K562 (cell line): ENCODE measurements around the gene PBRM1. TPM values are rescaled to one million over a fixed set of nuclear protein-coding genes. Genes with fewer than 3 reads are reported as not detected.

Experiments
- ATAC-seq: fragments of 200-7000 bp; cut with Tn5 transposase; 3 replicates; pipeline ENCODE4 v1.9.1; 2020; ENCODE audit warnings: moderate library complexity
- BruUV-seq: library from RNA; stranded (reverse); fragments of 400-500 nt; replicated peaks from 2 replicates; lab custom pipeline; 2021; lab: Mats Ljungman, UMichigan
- CTCF ChIA-PET: fragments of 300-600 bp; formaldehyde crosslinking; extraction: SDS; loops from one replicate; lab custom pipeline; 2021; ENCODE audit warnings: low intra/inter-chr PET ratio; lab: Yijun Ruan, JAX
- POLR2A ChIA-PET: fragments of 300-600, 350-650 bp; sonication (Branson Sonifier 250); formaldehyde crosslinking; extraction: SDS; loops from one replicate; lab custom pipeline; 2021; ENCODE audit warnings: antibody characterized with exemption, inconsistent platforms; lab: Yijun Ruan, JAX
- DNase-seq, 4 experiments: peaks; one replicate each; pipeline versions ENCODE4 v3.0.0 to v3.0.0-alpha.2; 2011 to 2018; ENCODE audit warnings: low spot score in 3 of 4, mixed read lengths in 3 of 4; ENCODE audit errors: extremely low read depth in 1 of 4
- FAIRE-seq: peaks from 2 replicates; lab custom pipeline; 2011; peaks lifted over from hg19 to GRCh38; lab: Jason Lieb, UNC
- H2AFZ ChIP-seq: 2 replicates; pipeline ENCODE4 v1.6.0; 2011; ENCODE audit warnings: low read depth, low read length, control low read depth, inconsistent platforms
- H3K27ac ChIP-seq: fragments of 200-600 bp; 3 replicates; pipeline ENCODE4 v1.8.0; 2011; ENCODE audit warnings: low read depth, mild to moderate bottlenecking, control low read depth, inconsistent platforms, low read length, moderate library complexity, mixed read lengths; ENCODE audit errors: extremely low read depth
- H3K27me3 ChIP-seq, 2 experiments: fragments of 300-600 bp in 1 of 2; 2 replicates in 1 of 2; 3 replicates in 1 of 2; pipeline versions ENCODE4 v1.6.0 to v1.8.0; 2011; ENCODE audit warnings: inconsistent platforms in 2 of 2, low read length in 2 of 2, mild to moderate bottlenecking in 1 of 2, mixed read lengths in 1 of 2, moderate library complexity in 1 of 2; ENCODE audit not compliant: control insufficient read depth in 2 of 2, insufficient read depth in 2 of 2
- H3K36me3 ChIP-seq: fragments of 300-600 bp; 3 replicates; pipeline ENCODE4 v1.8.0; 2011; ENCODE audit warnings: mild to moderate bottlenecking, low read length, inconsistent platforms; ENCODE audit not compliant: control insufficient read depth, insufficient read depth
- H3K4me1 ChIP-seq, 2 experiments: fragments of 200-600 bp in 1 of 2; replicated peaks in 1 of 2; 2 replicates in 1 of 2; 3 replicates in 1 of 2; pipeline versions ENCODE4 v1.5.1 to v1.8.0; 2011; ENCODE audit warnings: inconsistent platforms in 2 of 2, low read length in 2 of 2, mild to moderate bottlenecking in 1 of 2, mixed read lengths in 1 of 2, moderate library complexity in 1 of 2; ENCODE audit not compliant: control insufficient read depth in 2 of 2, insufficient read depth in 2 of 2
- H3K4me2 ChIP-seq: 2 replicates; pipeline ENCODE4 v1.6.1; 2011; ENCODE audit warnings: low read length, control low read depth, inconsistent platforms, mixed read lengths; ENCODE audit not compliant: insufficient read depth
- H3K4me3 ChIP-seq: fragments of 200-600 bp; sonication (generic), shearing (Covaris generic); 2 replicates; pipeline ENCODE4 v1.5.1; 2016; ENCODE audit warnings: control low read depth, inconsistent platforms
- H3K79me2 ChIP-seq: fragments of 200-600 bp; 3 replicates; pipeline ENCODE4 v1.8.0; 2011; ENCODE audit warnings: low read length, inconsistent platforms; ENCODE audit not compliant: control insufficient read depth, insufficient read depth
- H3K9ac ChIP-seq, 2 experiments: 2 replicates each; pipeline versions ENCODE4 v1.6.0 to v1.6.1; 2011; ENCODE audit warnings: low read depth in 2 of 2, low read length in 2 of 2, control low read depth in 1 of 2, inconsistent platforms in 1 of 2, mild to moderate bottlenecking in 1 of 2, mixed read lengths in 1 of 2; ENCODE audit not compliant: insufficient read depth in 1 of 2
- H3K9me1 ChIP-seq: one replicate; pipeline ENCODE4 v1.6.0; 2011; ENCODE audit warnings: inconsistent platforms, mild to moderate bottlenecking, low read length, moderate library complexity; ENCODE audit not compliant: control insufficient read depth, insufficient read depth
- H3K9me3 ChIP-seq: replicated peaks from 2 replicates; pipeline ENCODE4 v1.5.1; 2011; ENCODE audit warnings: low read depth, low read length, inconsistent platforms; ENCODE audit not compliant: control insufficient read depth, insufficient read depth
- H4K20me1 ChIP-seq: replicated peaks from 2 replicates; pipeline ENCODE4 v1.6.1; 2011; ENCODE audit warnings: low read length, inconsistent platforms, mixed read lengths; ENCODE audit not compliant: control insufficient read depth, insufficient read depth
- CCAR2 ChIP-seq: fragments of 200-400 bp; formaldehyde crosslinking; IDR thresholded peaks from 2 replicates; pipeline ENCODE4 v1.6.1; 2017; ENCODE audit warnings: mild to moderate bottlenecking, low read depth, low read length
- CREBBP ChIP-seq: IDR thresholded peaks from one replicate; pipeline ENCODE4 v1.6.1; 2012; ENCODE audit warnings: low read depth, mild to moderate bottlenecking, control low read depth, inconsistent platforms, low read length
- MCM2 ChIP-seq: fragments of 450-650 bp; IDR thresholded peaks from 2 replicates; pipeline ENCODE4 v1.6.1; 2017; ENCODE audit warnings: low read depth, mild to moderate bottlenecking
- SNIP1 ChIP-seq: fragments of 450-650 bp; IDR thresholded peaks from 2 replicates; pipeline ENCODE4 v1.7.1; 2017; ENCODE audit warnings: low read depth, mild to moderate bottlenecking
- TEAD4 ChIP-seq, 2 experiments: sonication (generic) in 1 of 2; formaldehyde crosslinking in 1 of 2; IDR thresholded peaks; 2 replicates each; pipeline versions ENCODE4 v1.6.1 to v1.8.0; 2012 to 2022; ENCODE audit warnings: borderline replicate concordance in 1 of 2, inconsistent platforms in 1 of 2, low read length in 1 of 2, mild to moderate bottlenecking in 1 of 2, missing genetic modification reagents in 1 of 2
- TGIF2 ChIP-seq: sonication (generic); formaldehyde crosslinking; IDR thresholded peaks from 2 replicates; pipeline ENCODE4 v1.8.1; 2022; ENCODE audit warnings: mild to moderate bottlenecking, missing genetic modification reagents, moderate library complexity
- ZNF175 ChIP-seq: fragments of 200-800 bp; sonication (Bioruptor generic); IDR thresholded peaks from 2 replicates; pipeline ENCODE4 v1.6.1; 2016; ENCODE audit warnings: low read depth, mild to moderate bottlenecking, missing genetic modification characterization, missing compliant biosample characterization
- WGBS: fragments of 100-300 bp; shearing (Covaris generic); methylation state at CpG from one replicate; pipeline ENCODE4 v1.1.6; 2016; ENCODE audit warnings: low coverage, mixed read lengths; ENCODE audit not compliant: insufficient coverage; ENCODE audit errors: missing lambda C conversion rate; 5-methylcytosine and 5-hydroxymethylcytosine counted together
- in situ Hi-C: fragments of 300-500 bp; cut with MboI; formaldehyde crosslinking; loops from 4 replicates; pipeline ENCODE4 v1.15.0; 2018; ENCODE audit warnings: inconsistent platforms, mixed read lengths
- intact Hi-C: fragments of 100-400 bp; cut with micrococcal nuclease; formaldehyde crosslinking; loops from 2 replicates; pipeline ENCODE4 v1.14.2; 2022
- polyA plus RNA-seq, 8 experiments: library from polyadenylated mRNA; depleted of rRNA in 4 of 8; stranded (reverse) in 5 of 8; unstranded in 3 of 8; fragments of >200 nt; fragmentation: Nextera tagmentation in 2 of 8; fragmentation: Illumina TruSeq in 1 of 8; extraction: Ambion mirVana in 2 of 8; extraction: Trizol in 1 of 8; gene quantifications; 2 replicates each; pipeline versions ENCODE4 v1.2.1 to v1.2.3, GENCODE V29; 2011 to 2014; ENCODE audit warnings: inconsistent platforms in 1 of 8, missing spikeins in 1 of 8
- total RNA-seq, 7 experiments: library from RNA; depleted of rRNA in 6 of 7; stranded (reverse); fragments of >200 nt in 6 of 7; fragmentation: Illumina TruSeq in 2 of 7; extraction: Trizol in 2 of 7; gene quantifications; 2 replicates each; pipeline versions ENCODE4 v1.2.1 to v1.2.3, GENCODE V29; 2011 to 2021; ENCODE audit warnings: low replicate concordance in 1 of 7
- TF ChIP-seq, protein P1 (sequence below): sonication (generic); formaldehyde crosslinking; IDR thresholded peaks from 2 replicates; pipeline ENCODE4 v1.8.0; 2022; ENCODE audit warnings: missing genetic modification reagents, mild to moderate bottlenecking, borderline replicate concordance
- TF ChIP-seq, protein P2 (sequence below): fragments of 450-650 bp; formaldehyde crosslinking; IDR thresholded peaks from 2 replicates; pipeline ENCODE4 v1.4.0; 2022; ENCODE audit warnings: missing genetic modification characterization
- TF ChIP-seq, protein P3 (sequence below): fragments of 250-450 bp; sonication (Bioruptor Pico); IDR thresholded peaks from 2 replicates; pipeline ENCODE4 v1.5.1; 2021; ENCODE audit warnings: mild to moderate bottlenecking
- TF ChIP-seq, protein P4 (sequence below): fragments of 250-450 bp; sonication (Bioruptor Pico); IDR thresholded peaks from 2 replicates; pipeline ENCODE4 v1.4.0; 2020; ENCODE audit warnings: borderline replicate concordance
- TF ChIP-seq, protein P5 (sequence below): sonication (generic); formaldehyde crosslinking; IDR thresholded peaks from 2 replicates; pipeline ENCODE4 v1.8.1; 2023; ENCODE audit warnings: missing genetic modification reagents, mild to moderate bottlenecking, borderline replicate concordance

PBRM1 gene
- total and polyA plus RNA-seq, 9 of the 15 experiments (the other 6 are each of a cell fraction or from before 2014, with no cell fraction given), result 3.9 to 31.8 (median 19.0) TPM

DNA sequence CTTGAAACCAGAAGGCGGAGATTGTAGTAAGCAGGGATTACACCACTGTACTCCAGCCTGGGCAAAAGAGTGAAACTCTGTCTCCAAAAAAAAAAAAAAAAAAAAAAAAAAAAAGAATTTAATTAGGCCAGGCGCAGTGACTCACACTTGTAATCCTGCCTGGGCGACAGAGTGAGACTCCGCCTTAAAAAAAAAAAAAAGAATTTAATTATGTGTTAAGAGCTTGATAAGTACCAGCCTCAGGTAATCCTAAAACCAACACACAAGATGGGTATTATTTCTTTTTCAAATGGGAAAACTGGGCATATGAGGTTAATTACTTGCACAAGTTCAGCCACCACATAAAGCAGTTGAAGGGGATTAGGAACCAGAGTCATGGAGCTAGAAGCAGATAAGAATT, 49.0 kb downstream of the PBRM1 start:
- FAIRE-seq, result no peak
- Histone ChIP-seq H3K9ac (no peak overlapping the region), H2AFZ (no peak overlapping the region), H3K79me2 (no peaks in the 10 kb centered on the region), H3K36me3 (peaks cover 25% of the 10 kb centered on the region; the same call in 2 of the 3 replicates), H3K4me2 (no peak overlapping the region), H3K9me1 (no peaks in the 10 kb centered on the region), H4K20me1 (no peaks in the 10 kb centered on the region), H3K4me3 (no peak overlapping the region), H3K27me3 (no peaks in the 10 kb centered on the region), H3K9me3 (no peaks in the 10 kb centered on the region), H3K4me1 (no peaks in the 10 kb centered on the region), H3K27ac (no peak overlapping the region)
- CTCF ChIA-PET, result no interaction called here
- in situ Hi-C loops, result no loop called here
- POLR2A ChIA-PET, result interaction anchor here (0.7 to 1.3 kb wide), 3 partner anchors 8 to 410 kb away, joined by 3 to 4 read pairs (median 4); no protein-coding TSS in a partner anchor
- no peak for ATAC-seq
- DNase-seq, result no peak
- WGBS, result 49% methylated on average over 3 of the region's 4 CpGs
- no TSS peak for BruUV-seq
- intact Hi-C loops, result no loop called here
- TF ChIP-seq, protein P1, sequence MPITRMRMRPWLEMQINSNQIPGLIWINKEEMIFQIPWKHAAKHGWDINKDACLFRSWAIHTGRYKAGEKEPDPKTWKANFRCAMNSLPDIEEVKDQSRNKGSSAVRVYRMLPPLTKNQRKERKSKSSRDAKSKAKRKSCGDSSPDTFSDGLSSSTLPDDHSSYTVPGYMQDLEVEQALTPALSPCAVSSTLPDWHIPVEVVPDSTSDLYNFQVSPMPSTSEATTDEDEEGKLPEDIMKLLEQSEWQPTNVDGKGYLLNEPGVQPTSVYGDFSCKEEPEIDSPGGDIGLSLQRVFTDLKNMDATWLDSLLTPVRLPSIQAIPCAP (CRISPR knock-in tag), result no peak
- TF ChIP-seq, protein P2, sequence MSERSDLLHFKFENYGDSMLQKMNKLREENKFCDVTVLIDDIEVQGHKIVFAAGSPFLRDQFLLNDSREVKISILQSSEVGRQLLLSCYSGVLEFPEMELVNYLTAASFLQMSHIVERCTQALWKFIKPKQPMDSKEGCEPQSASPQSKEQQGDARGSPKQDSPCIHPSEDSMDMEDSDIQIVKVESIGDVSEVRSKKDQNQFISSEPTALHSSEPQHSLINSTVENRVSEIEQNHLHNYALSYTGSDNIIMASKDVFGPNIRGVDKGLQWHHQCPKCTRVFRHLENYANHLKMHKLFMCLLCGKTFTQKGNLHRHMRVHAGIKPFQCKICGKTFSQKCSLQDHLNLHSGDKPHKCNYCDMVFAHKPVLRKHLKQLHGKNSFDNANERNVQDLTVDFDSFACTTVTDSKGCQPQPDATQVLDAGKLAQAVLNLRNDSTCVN (CRISPR knock-in tag), result no peak
- TF ChIP-seq CCAR2 (no peak), CREBBP (no peak), ZNF175 (CRISPR knock-in tag) (no peak), SNIP1 (no peak), MCM2 (no peak), TEAD4 (IDR thresholded peaks at IDR 0.05; ENCODE audit: low read length) (no peak), TEAD4 (CRISPR knock-in tag; IDR thresholded peaks at IDR 0.05; ENCODE audit: borderline replicate concordance) (no peak), TGIF2 (CRISPR knock-in tag) (no peak)
- TF ChIP-seq, protein P3, sequence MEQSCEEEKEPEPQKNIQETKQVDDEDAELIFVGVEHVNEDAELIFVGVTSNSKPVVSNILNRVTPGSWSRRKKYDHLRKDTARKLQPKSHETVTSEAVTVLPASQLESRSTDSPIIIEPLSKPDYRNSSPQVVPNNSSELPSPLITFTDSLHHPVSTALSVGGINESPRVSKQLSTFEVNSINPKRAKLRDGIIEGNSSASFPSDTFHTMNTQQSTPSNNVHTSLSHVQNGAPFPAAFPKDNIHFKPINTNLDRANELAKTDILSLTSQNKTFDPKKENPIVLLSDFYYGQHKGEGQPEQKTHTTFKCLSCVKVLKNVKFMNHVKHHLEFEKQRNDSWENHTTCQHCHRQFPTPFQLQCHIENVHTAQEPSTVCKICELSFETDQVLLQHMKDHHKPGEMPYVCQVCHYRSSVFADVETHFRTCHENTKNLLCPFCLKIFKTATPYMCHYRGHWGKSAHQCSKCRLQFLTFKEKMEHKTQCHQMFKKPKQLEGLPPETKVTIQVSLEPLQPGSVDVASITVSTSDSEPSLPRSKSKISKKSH (CRISPR knock-in tag), result no peak
- TF ChIP-seq, protein P4, sequence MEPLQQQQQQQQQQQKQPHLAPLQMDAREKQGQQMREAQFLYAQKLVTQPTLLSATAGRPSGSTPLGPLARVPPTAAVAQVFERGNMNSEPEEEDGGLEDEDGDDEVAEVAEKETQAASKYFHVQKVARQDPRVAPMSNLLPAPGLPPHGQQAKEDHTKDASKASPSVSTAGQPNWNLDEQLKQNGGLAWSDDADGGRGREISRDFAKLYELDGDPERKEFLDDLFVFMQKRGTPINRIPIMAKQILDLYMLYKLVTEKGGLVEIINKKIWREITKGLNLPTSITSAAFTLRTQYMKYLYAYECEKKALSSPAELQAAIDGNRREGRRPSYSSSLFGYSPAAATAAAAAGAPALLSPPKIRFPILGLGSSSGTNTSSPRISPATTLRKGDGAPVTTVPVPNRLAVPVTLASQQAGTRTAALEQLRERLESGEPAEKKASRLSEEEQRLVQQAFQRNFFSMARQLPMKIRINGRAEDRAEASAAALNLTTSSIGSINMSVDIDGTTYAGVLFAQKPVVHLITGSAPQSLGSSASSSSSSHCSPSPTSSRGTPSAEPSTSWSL, result no peak
- TF ChIP-seq, protein P5, sequence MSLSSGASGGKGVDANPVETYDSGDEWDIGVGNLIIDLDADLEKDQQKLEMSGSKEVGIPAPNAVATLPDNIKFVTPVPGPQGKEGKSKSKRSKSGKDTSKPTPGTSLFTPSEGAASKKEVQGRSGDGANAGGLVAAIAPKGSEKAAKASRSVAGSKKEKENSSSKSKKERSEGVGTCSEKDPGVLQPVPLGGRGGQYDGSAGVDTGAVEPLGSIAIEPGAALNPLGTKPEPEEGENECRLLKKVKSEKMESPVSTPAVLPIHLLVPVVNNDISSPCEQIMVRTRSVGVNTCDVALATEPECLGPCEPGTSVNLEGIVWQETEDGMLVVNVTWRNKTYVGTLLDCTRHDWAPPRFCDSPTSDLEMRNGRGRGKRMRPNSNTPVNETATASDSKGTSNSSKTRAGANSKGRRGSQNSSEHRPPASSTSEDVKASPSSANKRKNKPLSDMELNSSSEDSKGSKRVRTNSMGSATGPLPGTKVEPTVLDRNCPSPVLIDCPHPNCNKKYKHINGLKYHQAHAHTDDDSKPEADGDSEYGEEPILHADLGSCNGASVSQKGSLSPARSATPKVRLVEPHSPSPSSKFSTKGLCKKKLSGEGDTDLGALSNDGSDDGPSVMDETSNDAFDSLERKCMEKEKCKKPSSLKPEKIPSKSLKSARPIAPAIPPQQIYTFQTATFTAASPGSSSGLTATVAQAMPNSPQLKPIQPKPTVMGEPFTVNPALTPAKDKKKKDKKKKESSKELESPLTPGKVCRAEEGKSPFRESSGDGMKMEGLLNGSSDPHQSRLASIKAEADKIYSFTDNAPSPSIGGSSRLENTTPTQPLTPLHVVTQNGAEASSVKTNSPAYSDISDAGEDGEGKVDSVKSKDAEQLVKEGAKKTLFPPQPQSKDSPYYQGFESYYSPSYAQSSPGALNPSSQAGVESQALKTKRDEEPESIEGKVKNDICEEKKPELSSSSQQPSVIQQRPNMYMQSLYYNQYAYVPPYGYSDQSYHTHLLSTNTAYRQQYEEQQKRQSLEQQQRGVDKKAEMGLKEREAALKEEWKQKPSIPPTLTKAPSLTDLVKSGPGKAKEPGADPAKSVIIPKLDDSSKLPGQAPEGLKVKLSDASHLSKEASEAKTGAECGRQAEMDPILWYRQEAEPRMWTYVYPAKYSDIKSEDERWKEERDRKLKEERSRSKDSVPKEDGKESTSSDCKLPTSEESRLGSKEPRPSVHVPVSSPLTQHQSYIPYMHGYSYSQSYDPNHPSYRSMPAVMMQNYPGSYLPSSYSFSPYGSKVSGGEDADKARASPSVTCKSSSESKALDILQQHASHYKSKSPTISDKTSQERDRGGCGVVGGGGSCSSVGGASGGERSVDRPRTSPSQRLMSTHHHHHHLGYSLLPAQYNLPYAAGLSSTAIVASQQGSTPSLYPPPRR (CRISPR knock-in tag), result no peak
